Right kidney (tissue), 9 donors: ENCODE measurements around the gene CD163.
"Not testable (repeated sequence)": the region's sequence is repeated elsewhere in the genome, so short reads cannot be mapped to it uniquely, and the experiment has no call there.

Experiments used
- DNase-seq: peaks from one replicate; pipeline ENCODE4 v3.0.0-alpha.2; 2016
- long read RNA-seq, 8 donors: transcript quantifications; one replicate each; lab custom pipeline, GENCODE V29; 2026

The CD163 gene
- long read RNA-seq, donor 1, partial matches to known transcripts = 0 of 1 reads
- long read RNA-seq, donor 1, other reads (novel, unspliced or antisense) = 0 of 1 reads
- long read RNA-seq, donor 2, full-length matches to known transcripts = 2 of 2 reads
- long read RNA-seq, donor 2, partial matches to known transcripts = 0 of 2 reads
- long read RNA-seq, donor 2, other reads (novel, unspliced or antisense) = 0 of 2 reads
- long read RNA-seq, donor 3, partial matches to known transcripts = 0 of 1 reads
- long read RNA-seq, donor 3, other reads (novel, unspliced or antisense) = 0 of 1 reads
- long read RNA-seq, donor 4, partial matches to known transcripts = 0 of 2 reads
- long read RNA-seq, donor 4, other reads (novel, unspliced or antisense) = 0 of 2 reads
- long read RNA-seq, donor 5, partial matches to known transcripts = 0 of 1 reads
- long read RNA-seq, donor 5, other reads (novel, unspliced or antisense) = 0 of 1 reads
- long read RNA-seq, donor 6, partial matches to known transcripts = 0 of 1 reads
- long read RNA-seq, donor 6, other reads (novel, unspliced or antisense) = 0 of 1 reads
- long read RNA-seq, donor 7 = 0 reads
- long read RNA-seq, donor 8, full-length matches to known transcripts = 2 of 2 reads
- long read RNA-seq, donor 8, partial matches to known transcripts = 0 of 2 reads
- long read RNA-seq, donor 8, other reads (novel, unspliced or antisense) = 0 of 2 reads

- DNase-seq = no peak
These were observed at the start of gene CD163 for GRCh38 chr12:7503686-7504415. Gene CD163, minus strand, starts transcription at chr12:7503777. Its CDS starts 87 bp downstream, at chr12:7503690.

DNA sequence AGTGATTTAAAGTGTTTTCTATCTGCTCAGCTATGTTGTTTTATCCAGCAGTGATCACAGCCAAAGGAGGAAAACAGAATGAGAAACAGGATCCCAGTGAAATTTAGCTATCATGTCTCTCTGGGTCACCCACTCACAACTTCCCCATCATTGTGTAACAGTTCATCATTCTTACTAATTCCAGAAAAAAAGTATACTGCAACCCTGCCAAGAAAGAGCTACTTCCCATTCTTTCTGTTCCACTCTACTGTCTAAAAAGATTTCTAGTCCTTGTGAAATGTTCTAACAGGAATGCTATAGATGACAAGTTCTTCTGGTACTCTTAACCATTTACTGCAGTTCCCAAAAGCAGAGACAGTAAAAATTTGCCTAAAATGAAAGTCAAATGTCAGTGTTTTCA, 39.2 kb upstream of the CD163 start:
- DNase-seq = no peak

GRCh38 chr12:7542046-7542445, 38.5 kb upstream of the CD163 start:
- no peak for DNase-seq

GRCh38 chr12:7514416-7514815, 10.8 kb upstream of the CD163 start:
- no peak for DNase-seq

- DNase-seq = no peak
These were observed 9.0 kb upstream of the CD163 start for GRCh38 chr12:7512553-7512952.

- DNase-seq = not testable (repeated sequence)
These were observed 6.4 kb upstream of the CD163 start for GRCh38 chr12:7509793-7510470.

- DNase-seq = no peak
These were observed 965 bp downstream of the CD163 start for GRCh38 chr12:7502612-7503011.

DNA sequence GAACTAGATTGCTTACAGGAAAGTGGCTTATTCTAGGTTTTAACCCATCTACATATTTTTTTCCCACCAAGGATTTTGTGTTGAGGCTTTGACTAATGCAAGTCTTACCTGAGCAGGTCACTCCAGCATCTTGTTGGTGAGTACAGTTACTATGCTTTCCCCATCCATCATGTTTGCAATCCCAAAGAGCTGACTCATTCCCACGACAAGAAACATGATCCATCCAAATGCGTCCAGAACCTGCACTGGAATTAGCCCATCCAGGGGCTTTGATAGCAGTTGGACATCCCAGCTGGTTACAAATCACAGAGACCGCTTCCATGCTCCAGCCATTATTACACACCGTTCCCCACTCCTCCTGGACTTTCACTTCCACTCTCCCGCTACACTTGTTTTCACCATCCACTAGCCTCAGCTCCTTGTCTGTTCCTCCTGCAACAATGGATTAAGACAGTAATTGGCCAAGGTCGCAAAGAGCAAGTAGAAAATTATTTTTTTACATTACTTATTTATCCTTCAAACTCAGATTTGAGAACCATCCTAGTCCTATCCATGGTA, 2.5 kb downstream of the CD163 start:
- no peak for DNase-seq

GRCh38 chr12:7499636-7500035, 3.9 kb downstream of the CD163 start:
- no peak for DNase-seq

DNA sequence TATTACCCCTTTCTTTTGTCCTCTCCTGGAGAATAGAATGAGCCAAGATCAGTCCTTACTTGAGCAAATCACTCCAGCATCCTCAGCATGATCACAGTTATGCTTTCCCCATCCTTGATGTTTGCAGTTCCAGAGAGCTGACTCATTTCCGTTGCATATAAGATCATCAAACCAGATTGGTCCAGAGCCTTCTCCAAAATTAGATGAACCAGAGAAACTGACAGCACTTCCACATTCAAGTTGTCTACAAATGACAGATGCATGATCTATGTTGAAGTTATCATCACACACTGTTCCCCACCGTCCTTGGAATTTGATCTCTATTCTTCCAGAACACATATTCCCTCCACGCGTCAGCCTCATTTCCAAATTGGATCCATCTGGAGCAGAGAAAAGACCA, 4.8 kb downstream of the CD163 start:
- DNase-seq = no peak

- DNase-seq = no peak
These were observed 5.9 kb downstream of the CD163 start for GRCh38 chr12:7497661-7498060.

- DNase-seq = no peak
These were observed 7.1 kb downstream of the CD163 start for GRCh38 chr12:7496451-7496850.

DNA sequence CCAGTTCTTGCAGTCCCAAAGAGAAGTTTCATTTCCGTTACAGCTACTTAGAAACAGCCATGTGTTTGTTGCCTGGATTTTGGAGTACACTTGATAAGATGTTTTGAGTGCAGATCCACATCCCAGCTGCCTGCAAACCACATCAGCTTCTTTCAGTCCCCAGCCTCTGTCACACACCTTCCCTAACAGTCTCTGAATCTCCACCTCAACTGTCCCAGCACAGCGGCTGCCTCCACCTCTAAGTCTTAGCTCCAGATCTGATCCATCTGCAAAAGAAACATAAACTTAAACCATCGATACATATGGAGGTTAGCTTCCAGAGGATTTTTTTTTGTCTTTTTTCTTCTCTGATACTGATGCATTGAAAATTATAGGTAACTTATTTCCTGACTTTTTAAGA, 8.4 kb downstream of the CD163 start:
- DNase-seq = no peak

GRCh38 chr12:7493006-7493405, 10.6 kb downstream of the CD163 start:
- DNase-seq = no peak

DNA sequence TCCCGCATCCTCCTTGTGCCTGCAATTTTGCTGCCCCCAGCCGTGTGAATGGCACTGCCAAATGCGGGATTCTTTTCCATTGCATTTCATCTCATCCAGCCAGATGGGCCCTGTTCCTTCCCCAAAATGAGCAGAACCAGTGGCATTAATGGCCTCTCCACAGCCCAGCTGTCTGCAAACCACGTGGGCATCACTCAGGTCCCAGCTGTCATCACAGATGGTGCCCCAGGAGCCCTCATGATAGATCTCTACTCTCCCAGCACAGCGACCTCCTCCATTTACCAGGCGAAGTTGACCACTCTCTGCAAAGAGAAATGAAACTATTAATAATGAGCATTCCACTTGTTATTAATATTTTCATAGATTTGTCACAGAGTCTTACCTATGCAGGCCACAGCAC, 17.1 kb downstream of the CD163 start:
- no peak for DNase-seq

- DNase-seq = no peak
These were observed 18.5 kb downstream of the CD163 start for GRCh38 chr12:7485095-7485494.

GRCh38 chr12:7483343-7483742, 20.2 kb downstream of the CD163 start:
- no peak for DNase-seq

GRCh38 chr12:7479771-7480170, 23.8 kb downstream of the CD163 start:
- DNase-seq = no peak

- DNase-seq = no peak
These were observed 31.5 kb downstream of the CD163 start for GRCh38 chr12:7472060-7472459.

GRCh38 chr12:7460375-7461259, 43.0 kb downstream of the CD163 start:
- DNase-seq = peak; percentile 13

DNA sequence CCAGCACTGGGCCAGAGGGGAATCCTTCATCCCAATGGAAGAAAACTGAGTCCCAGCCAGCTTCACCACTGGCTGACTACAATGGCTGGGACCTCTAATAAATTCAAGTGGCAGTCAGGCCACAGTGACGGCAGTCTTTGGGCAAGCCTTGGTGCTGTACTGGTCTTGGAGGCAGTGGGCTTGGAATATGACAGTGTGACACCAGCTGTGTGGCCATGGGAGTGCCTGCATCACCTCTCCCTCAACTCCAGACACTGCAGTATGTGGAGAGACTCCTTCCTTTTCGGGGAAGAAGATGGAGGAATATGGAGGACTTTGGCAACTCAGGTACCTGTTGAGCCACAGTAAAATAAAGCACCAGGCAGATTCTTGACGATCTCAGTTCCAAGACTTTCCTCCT, 43.6 kb downstream of the CD163 start:
- no peak for DNase-seq
